SK-N-SH treated with all-trans-retinoic acid at 6 μM for 48 hours (cell line): ENCODE results near the gene KCNH5.

ENCODE experiments used
- ATAC-seq: fragments of 200-7000 bp; cut with Tn5 transposase; 3 replicates; pipeline ENCODE4 v1.9.1; 2020; ENCODE audit warnings: mild to moderate bottlenecking, moderate library complexity
- ARNTL ChIP-seq: fragments of 450-650 bp; formaldehyde crosslinking; IDR thresholded peaks from 2 replicates; pipeline ENCODE4 v1.5.0; 2020; ENCODE audit warnings: low read depth, mild to moderate bottlenecking, moderate library complexity, borderline replicate concordance
- CSDC2 ChIP-seq: fragments of 250-450 bp; sonication (Bioruptor Pico); IDR thresholded peaks from 2 replicates; pipeline ENCODE4 v1.5.0; 2020; ENCODE audit warnings: mild to moderate bottlenecking, moderate library complexity
- ESRRG ChIP-seq: fragments of 250-450 bp; sonication (Bioruptor Pico); IDR thresholded peaks from 2 replicates; pipeline ENCODE4 v1.6.1; 2021; ENCODE audit warnings: mild to moderate bottlenecking
- GLIS3 ChIP-seq: fragments of 250-450 bp; sonication (Bioruptor Pico); IDR thresholded peaks from 2 replicates; pipeline ENCODE4 v1.5.0; 2020; ENCODE audit warnings: mild to moderate bottlenecking, moderate library complexity
- ISL1 ChIP-seq: fragments of 250-450 bp; sonication (Bioruptor Pico); IDR thresholded peaks from 2 replicates; pipeline ENCODE4 v2.1.2; 2022; ENCODE audit warnings: mild to moderate bottlenecking, moderate library complexity
- OSR1 ChIP-seq: fragments of 250-450 bp; sonication (Bioruptor Pico); IDR thresholded peaks from 2 replicates; pipeline ENCODE4 v1.8.0; 2022; ENCODE audit warnings: moderate library complexity, mild to moderate bottlenecking, inconsistent platforms
- PATZ1 ChIP-seq: fragments of 250-450 bp; sonication (Bioruptor Pico); IDR thresholded peaks from 2 replicates; pipeline ENCODE4 v1.8.0; 2020; ENCODE audit warnings: mild to moderate bottlenecking, moderate library complexity, borderline replicate concordance
- PPARA ChIP-seq: fragments of 250-450 bp; sonication (Bioruptor Pico); IDR thresholded peaks from 2 replicates; pipeline ENCODE4 v1.5.0; 2020; ENCODE audit warnings: mild to moderate bottlenecking, borderline replicate concordance
- RARB ChIP-seq: fragments of 250-450 bp; sonication (Bioruptor Pico); IDR thresholded peaks from 2 replicates; pipeline ENCODE4 v1.8.0; 2021; ENCODE audit warnings: mild to moderate bottlenecking, moderate library complexity
- SNAI2 ChIP-seq: fragments of 250-450 bp; sonication (Bioruptor Pico); IDR thresholded peaks from 2 replicates; pipeline ENCODE4 v1.5.0; 2020; ENCODE audit warnings: mild to moderate bottlenecking, moderate library complexity
- TCF4 ChIP-seq: fragments of 250-450 bp; sonication (Bioruptor Pico); IDR thresholded peaks from 2 replicates; pipeline ENCODE4 v1.8.0; 2021; ENCODE audit warnings: mild to moderate bottlenecking, moderate library complexity, borderline replicate concordance
- TOX ChIP-seq: fragments of 250-450 bp; sonication (Bioruptor Pico); IDR thresholded peaks from 2 replicates; pipeline ENCODE4 v1.8.0; 2021; ENCODE audit warnings: mild to moderate bottlenecking, moderate library complexity, borderline replicate concordance
- ZFP3 ChIP-seq: fragments of 250-450 bp; sonication (Bioruptor Pico); IDR thresholded peaks from 2 replicates; pipeline ENCODE4 v1.5.0; 2020; ENCODE audit warnings: mild to moderate bottlenecking, moderate library complexity
- ZFP30 ChIP-seq: fragments of 450-650 bp; formaldehyde crosslinking; IDR thresholded peaks from 2 replicates; pipeline ENCODE4 v1.5.0; 2022; ENCODE audit warnings: mild to moderate bottlenecking, moderate library complexity
- ZNF70 ChIP-seq: fragments of 450-650 bp; formaldehyde crosslinking; IDR thresholded peaks from 2 replicates; pipeline ENCODE4 v1.5.0; 2020; ENCODE audit warnings: mild to moderate bottlenecking, moderate library complexity
- ZNF8 ChIP-seq: fragments of 450-650 bp; formaldehyde crosslinking; IDR thresholded peaks from 2 replicates; pipeline ENCODE4 v1.5.0; 2020; ENCODE audit warnings: mild to moderate bottlenecking, moderate library complexity
- TF ChIP-seq, protein P1 (sequence below): fragments of 250-450 bp; sonication (Bioruptor Pico); IDR thresholded peaks from 2 replicates; pipeline ENCODE4 v1.8.0; 2021; ENCODE audit warnings: low read depth, mild to moderate bottlenecking, moderate library complexity, borderline replicate concordance
- TF ChIP-seq, protein P2 (sequence below): fragments of 250-450 bp; sonication (Bioruptor Pico); IDR thresholded peaks from 2 replicates; pipeline ENCODE4 v1.5.1; 2020; ENCODE audit warnings: low read depth, mild to moderate bottlenecking, moderate library complexity
- TF ChIP-seq, protein P3 (sequence below): fragments of 250-450 bp; sonication (Bioruptor Pico); IDR thresholded peaks from 2 replicates; pipeline ENCODE4 v1.5.1; 2021; ENCODE audit warnings: mild to moderate bottlenecking, moderate library complexity

The KCNH5 gene

DNA sequence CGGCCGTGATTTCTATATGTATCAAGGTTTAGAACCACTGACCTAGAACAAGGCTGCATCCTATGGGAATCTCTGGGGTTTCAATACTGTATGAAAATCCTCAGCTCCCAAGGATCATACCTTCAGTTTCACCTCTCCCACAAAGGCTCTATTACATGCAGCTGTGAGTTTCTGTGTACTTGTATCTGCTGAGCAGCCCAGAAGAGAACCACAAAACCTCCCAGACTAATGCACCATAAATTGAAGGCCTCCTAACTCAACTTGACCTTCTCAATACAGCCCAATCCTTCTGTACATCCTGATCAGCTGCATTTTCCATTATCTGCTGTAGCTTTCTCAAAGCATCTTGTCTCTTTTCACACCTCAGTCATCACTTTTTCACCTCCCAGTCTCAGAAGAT lies 5.4 kb upstream of the KCNH5 start:
- TF ChIP-seq GLIS3 (CRISPR knock-in tag) (no peak), PPARA (CRISPR knock-in tag) (no peak)
- no peak for ATAC-seq

DNA sequence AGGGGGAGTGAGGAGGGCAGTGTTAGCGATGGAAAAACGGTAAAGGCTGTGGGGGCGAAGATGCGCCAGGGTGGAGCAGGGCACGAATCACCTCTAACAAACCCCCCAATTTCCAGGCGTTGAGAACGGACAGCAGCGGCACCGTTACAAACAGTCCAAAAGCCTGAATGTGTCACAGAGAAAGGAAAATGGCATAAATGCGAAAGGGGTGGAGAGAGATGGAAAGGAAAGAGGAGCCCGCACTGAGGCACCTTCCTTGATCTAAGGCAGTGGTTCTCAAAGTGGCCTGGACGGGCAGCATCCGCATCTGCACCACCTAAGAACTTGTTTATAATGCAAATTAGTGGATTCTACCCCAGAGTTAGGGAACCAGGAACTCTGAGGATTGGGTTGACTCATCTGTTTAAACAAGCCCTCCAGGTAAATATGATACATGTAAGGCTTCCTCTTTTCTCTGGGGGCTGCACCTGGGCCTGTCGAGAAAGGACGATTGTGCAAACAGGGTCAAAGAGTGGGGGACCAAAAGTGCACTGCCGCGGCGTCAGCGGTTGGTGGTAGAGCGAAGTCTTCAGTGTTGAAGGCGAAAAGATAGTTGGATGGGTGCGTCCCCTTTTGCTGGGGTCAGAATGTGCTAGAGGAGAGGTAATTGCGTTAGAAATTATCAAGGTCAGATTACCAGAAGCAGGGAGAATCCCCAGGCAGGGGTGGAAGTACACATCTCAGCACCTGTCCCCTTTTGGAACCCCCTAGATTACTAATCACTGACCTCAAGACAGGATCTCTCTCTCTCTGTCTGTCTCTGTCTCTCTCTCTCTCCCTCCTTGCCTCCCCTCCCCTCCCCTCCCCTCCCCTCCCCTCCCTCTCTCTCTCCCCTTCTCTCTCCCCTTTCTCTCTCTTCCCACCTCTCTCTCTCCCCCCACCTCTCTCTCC lies 1.3 kb upstream of the KCNH5 start:
- no peak for TF ChIP-seq PATZ1
- TF ChIP-seq, protein P1, sequence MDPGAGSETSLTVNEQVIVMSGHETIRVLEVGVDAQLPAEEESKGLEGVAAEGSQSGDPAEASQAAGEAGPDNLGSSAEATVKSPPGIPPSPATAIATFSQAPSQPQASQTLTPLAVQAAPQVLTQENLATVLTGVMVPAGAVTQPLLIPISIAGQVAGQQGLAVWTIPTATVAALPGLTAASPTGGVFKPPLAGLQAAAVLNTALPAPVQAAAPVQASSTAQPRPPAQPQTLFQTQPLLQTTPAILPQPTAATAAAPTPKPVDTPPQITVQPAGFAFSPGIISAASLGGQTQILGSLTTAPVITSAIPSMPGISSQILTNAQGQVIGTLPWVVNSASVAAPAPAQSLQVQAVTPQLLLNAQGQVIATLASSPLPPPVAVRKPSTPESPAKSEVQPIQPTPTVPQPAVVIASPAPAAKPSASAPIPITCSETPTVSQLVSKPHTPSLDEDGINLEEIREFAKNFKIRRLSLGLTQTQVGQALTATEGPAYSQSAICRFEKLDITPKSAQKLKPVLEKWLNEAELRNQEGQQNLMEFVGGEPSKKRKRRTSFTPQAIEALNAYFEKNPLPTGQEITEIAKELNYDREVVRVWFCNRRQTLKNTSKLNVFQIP (CRISPR knock-in tag) = no peak
- no peak for TF ChIP-seq PPARA (CRISPR knock-in tag)
- TF ChIP-seq RARB (CRISPR knock-in tag) = no peak
- no peak for TF ChIP-seq ISL1 (CRISPR knock-in tag)
- TF ChIP-seq ARNTL (CRISPR knock-in tag) = no peak
- TF ChIP-seq ESRRG = no peak
- TF ChIP-seq TCF4 (CRISPR knock-in tag) = no peak
- ATAC-seq = no peak

DNA sequence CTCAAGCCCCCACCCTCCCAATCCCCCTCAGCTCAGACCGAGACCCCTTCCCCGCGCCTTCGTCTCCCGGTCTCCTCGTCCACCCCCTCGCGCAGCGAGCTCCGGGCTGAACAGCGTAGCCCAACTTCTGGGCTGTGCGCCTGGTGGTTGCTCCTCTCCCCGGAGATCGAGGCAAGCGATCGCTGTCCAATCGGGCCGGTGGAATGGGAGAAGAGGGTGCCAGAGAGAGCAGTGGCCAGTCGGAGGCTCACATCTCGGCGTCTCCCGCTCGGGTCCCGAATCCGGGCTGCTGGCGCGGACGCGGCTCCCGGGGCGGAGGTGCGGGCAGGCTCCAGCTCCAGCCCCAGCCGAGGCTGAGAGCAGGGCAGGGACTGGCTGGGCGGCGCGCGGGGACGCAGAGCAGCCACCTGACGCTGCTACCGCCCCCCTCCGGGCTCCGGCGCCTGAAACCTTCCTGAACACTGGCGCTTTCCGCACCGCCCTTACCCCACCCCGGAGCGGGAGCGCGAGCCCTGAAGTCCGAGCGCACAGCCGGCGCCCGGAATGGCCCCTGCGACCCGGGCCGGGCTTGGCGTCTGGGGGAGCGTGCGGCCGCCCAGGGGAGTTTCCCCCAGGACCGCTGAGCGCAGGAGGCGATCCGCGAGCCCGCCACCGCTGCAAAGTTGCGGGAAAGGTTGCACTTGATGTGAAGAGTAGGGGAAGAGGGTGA lies 508 bp upstream of the KCNH5 start:
- TF ChIP-seq CSDC2 (CRISPR knock-in tag) (no peak), GLIS3 (CRISPR knock-in tag) (no peak), ISL1 (CRISPR knock-in tag) (no peak), ZFP3 (CRISPR knock-in tag) (no peak), ESRRG (no peak), ZNF8 (CRISPR knock-in tag) (no peak), SNAI2 (CRISPR knock-in tag) (no peak)
- peak; percentile 85 for ATAC-seq

- peak; percentile 68 for ATAC-seq
- TF ChIP-seq RARB (CRISPR knock-in tag) (no peak), OSR1 (no peak)
Measured at GRCh38 chr14:63039866-63040265, 5.4 kb downstream of the KCNH5 start.

GRCh38 chr14:63032641-63033040 lies 12.6 kb downstream of the KCNH5 start:
- no peak for ATAC-seq
- TF ChIP-seq TOX (no peak), CSDC2 (CRISPR knock-in tag) (no peak), ISL1 (CRISPR knock-in tag) (no peak), ZNF8 (CRISPR knock-in tag) (no peak), OSR1 (no peak)
- TF ChIP-seq, protein P2, sequence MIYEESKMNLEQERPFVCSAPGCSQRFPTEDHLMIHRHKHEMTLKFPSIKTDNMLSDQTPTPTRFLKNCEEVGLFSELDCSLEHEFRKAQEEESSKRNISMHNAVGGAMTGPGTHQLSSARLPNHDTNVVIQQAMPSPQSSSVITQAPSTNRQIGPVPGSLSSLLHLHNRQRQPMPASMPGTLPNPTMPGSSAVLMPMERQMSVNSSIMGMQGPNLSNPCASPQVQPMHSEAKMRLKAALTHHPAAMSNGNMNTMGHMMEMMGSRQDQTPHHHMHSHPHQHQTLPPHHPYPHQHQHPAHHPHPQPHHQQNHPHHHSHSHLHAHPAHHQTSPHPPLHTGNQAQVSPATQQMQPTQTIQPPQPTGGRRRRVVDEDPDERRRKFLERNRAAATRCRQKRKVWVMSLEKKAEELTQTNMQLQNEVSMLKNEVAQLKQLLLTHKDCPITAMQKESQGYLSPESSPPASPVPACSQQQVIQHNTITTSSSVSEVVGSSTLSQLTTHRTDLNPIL (CRISPR knock-in tag) = no peak
- TF ChIP-seq, all 23 proteins: peak for 0

GRCh38 chr14:63032076-63032475 lies 13.2 kb downstream of the KCNH5 start:
- ATAC-seq = no peak
- TF ChIP-seq PATZ1 (no peak), ARNTL (CRISPR knock-in tag) (no peak), ZNF70 (CRISPR knock-in tag) (no peak), ESRRG (no peak), CSDC2 (CRISPR knock-in tag) (no peak), ZNF8 (CRISPR knock-in tag) (no peak), ZFP30 (CRISPR knock-in tag) (no peak), RARB (CRISPR knock-in tag) (no peak), SNAI2 (CRISPR knock-in tag) (no peak), ZFP3 (CRISPR knock-in tag) (no peak)
- TF ChIP-seq, protein P2 (CRISPR knock-in tag) = no peak
- TF ChIP-seq, protein P3, sequence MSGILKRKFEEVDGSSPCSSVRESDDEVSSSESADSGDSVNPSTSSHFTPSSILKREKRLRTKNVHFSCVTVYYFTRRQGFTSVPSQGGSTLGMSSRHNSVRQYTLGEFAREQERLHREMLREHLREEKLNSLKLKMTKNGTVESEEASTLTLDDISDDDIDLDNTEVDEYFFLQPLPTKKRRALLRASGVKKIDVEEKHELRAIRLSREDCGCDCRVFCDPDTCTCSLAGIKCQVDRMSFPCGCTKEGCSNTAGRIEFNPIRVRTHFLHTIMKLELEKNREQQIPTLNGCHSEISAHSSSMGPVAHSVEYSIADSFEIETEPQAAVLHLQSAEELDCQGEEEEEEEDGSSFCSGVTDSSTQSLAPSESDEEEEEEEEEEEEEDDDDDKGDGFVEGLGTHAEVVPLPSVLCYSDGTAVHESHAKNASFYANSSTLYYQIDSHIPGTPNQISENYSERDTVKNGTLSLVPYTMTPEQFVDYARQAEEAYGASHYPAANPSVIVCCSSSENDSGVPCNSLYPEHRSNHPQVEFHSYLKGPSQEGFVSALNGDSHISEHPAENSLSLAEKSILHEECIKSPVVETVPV (CRISPR knock-in tag) = no peak
